HG03378 (cell line): ENCODE measurements around the gene ABCC1.
"Not testable (repeated sequence)": the region's sequence is repeated elsewhere in the genome, so short reads cannot be mapped to it uniquely, and the experiment has no call there.

Experiments
- ATAC-seq: cut with Tn5 transposase; IDR thresholded peaks from one replicate; pipeline ENCODE4 v1.9.1; 2021; ENCODE audit warnings: mild to moderate bottlenecking, moderate library complexity; ENCODE audit not compliant: unreplicated experiment

Gene ABCC1

DNA sequence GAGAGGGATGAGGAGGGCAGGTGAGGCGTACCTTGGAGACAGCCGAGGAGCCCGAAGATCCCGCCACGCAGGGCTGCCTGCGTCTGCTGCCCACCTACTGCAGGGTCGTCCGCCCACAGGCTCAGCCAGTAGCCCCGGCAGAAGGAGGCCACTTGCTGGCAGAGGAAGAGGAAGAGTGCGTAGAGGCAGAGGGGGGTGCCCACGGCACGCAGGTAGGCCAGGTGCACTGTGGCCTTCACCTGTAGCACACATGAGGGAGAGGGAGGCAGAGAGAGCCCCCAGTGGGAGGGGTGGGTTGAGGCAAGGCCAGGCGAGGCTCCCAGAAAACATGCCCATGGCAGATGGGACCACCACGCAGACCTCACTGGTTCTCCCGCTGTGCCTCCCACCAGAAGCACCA is 220.2 kb downstream of the ABCC1 start:
- no peak for ATAC-seq

DNA sequence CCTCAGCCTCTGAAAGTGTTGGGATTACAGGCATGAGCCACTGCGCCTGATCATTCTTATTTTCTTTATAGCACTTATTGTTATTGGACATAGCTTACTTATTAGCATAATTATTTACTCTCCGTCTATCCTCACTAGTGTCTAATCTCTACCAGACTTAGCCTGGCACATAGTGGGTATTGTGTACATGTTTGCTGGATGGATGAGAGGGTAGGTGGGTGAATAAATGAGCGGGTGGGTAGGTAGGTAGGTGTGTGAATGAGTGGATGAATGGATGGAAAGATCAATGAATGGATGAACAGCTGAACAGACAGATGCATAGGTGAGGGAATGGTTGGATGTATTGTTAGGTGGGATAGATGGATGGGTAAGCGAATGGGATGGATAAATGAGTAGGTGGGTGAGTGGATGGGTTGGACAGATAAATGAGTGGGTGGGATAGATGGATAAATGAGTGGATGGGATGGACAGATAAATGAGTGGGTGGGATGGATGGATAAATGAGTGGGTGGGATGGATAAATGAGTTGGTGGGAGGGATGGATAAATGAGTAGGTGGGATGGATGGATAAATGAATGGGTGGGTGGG is 222.0 kb downstream of the ABCC1 start:
- no peak for ATAC-seq

- ATAC-seq = no peak
Measured at GRCh38 chr16:16172991-16173390, 223.6 kb downstream of the ABCC1 start.

GRCh38 chr16:16175296-16175695 is 225.9 kb downstream of the ABCC1 start:
- no peak for ATAC-seq

- ATAC-seq = no peak
Measured at GRCh38 chr16:16176328-16176727, 226.9 kb downstream of the ABCC1 start.

GRCh38 chr16:16178455-16179162 is 229.2 kb downstream of the ABCC1 start:
- no peak for ATAC-seq

DNA sequence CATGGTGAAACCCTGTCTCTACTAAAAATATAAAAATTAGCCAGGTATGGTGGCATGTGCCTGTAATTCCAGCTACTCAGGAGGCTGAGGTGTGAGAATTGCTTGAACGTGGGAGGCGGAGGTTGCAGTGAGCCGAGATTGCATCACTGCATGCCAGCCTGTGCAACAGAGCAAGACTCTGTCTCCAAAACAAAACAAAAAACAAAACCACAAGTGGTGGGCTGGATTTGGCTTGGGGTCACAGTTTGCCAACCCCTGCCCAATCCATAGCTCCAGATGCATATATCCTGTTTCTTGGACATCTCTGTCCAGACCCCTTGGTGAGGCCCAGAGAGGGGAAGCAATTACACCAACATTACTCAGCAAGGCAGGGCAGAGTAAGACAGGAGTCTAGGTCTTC is 232.3 kb downstream of the ABCC1 start:
- ATAC-seq = not testable (repeated sequence)

DNA sequence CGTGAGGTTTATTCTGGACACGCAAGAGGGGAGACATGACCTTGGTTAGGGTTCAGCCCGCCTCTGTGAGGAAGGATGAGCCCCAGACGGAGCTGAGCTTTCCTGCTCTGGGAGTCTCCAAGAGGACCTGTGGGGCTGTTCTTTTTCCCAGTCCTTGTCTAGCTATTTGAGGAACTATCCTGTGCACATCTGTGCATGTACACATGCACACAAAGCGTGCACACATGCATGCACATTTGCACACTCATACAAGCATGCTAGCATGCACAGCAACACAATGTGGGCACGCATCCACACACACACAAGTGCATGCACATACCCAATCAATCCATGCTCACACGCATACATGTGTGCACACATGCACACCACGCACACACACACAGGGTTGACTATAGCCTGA is 233.5 kb downstream of the ABCC1 start:
- no peak for ATAC-seq

GRCh38 chr16:16183562-16183961 is 234.1 kb downstream of the ABCC1 start:
- no peak for ATAC-seq

DNA sequence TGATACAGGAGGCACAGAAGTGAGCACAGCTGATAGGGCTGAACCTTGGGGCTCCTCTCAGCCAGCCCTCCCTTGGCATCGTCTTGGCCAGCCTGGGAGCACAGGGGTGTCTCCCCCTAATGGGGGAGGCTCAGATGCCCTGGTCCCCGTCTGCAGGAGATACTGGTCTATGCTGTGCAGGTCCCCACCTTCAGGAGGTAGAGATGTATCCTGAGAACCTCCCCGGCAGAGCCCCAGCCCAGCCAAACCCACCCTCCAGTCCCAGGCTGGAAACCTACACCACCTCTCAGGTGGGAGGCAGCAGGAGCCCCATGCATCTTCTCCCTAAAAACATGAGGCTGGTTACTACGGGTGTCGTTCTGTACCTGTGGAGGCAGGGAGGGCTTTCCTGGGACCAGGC is 235.2 kb downstream of the ABCC1 start:
- no peak for ATAC-seq

DNA sequence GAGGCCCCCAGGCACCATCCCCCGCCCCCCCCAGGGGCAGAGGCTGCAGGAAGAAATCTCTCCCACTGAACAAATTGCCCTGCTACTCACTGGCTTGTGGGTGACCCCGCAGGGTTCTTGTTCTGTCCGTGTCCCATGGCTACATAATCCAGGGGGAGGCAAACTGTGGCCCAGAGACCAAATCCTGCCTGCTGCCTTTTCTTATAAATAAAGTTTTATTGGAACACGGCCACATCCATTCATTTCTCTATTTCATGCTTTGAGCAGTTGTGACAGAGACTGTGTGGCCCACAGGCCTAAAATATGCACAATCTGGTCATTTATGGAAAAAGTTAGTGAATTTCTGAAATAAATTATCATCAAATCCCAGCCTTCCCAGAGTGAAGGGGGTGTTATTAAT is 235.7 kb downstream of the ABCC1 start:
- ATAC-seq = no peak

DNA sequence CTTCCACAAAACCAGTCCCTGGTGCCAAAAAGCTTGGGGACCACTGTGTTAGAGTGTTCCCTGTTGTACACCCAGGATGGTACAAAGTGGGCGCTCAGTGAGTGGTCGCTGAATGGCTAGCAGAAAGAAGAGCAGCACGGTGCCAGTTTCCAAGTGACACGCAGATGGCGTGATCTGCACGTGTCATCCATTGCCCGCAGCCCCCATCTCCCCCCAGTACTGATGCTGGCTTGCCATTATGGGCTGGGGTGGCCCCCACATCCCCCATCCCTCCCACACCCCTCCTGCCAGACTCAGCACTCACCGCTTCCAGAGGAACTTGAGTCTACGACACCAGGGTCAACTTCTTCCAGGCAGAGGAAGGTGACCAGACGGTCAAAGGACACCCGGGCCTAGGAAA is 237.4 kb downstream of the ABCC1 start:
- ATAC-seq = no peak

DNA sequence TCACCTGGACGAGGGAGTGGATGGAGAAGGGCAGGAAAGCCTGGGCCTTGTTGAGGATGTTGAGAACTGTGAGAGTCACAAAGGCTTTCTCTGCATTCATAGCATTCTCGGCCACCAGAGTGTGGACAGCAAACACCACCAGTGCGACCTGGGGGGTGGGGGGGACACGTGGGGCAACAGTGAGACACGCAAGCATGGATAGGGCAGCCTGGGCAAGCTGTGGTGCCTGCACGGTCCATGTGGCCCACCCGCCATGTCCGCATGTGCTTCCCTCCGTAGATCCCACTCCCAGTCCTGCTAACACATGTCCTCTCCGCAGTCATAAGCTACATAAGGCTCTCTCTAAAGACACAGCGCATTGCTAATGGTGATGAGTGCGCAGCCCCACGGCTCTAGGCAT is 239.4 kb downstream of the ABCC1 start:
- no peak for ATAC-seq

DNA sequence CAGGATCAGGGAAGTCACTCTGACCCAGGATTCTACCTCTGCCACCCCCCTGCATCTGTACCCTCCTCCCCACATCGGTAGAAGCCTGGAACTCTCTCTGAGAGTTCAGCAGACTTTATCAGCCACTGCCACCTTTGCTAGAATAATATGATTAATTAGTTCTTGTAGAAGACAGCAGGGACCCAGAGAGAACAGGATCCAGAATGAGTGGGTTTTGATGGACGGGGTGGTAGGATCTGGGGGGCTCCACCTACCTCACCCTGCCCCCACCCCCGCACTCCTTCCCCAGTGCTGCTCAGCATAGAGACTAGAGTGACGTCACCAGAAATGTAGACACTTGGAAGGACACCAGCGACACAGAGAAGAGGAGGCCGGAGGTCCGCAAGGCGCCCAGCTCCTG is 240.4 kb downstream of the ABCC1 start:
- no peak for ATAC-seq

DNA sequence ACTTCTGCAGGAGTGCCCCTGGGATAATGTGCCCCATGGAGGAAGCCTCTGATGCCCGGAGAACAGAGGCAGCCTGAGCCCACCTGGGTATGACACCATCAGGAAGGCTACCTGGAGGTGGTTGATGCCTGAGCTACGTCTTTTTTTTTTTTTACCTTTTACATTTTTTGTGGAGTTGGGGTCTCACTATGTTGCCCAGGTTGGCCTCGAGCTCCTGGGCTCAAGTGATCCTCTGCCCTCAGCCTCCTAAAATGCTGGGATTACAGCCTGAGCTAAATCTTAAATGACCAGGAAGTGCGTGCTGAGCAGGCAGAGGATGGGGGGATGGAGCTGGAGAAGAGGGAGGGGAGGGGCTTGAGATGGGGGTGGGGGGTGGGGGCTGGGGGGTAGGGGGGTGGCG is 241.1 kb downstream of the ABCC1 start:
- ATAC-seq = no peak

DNA sequence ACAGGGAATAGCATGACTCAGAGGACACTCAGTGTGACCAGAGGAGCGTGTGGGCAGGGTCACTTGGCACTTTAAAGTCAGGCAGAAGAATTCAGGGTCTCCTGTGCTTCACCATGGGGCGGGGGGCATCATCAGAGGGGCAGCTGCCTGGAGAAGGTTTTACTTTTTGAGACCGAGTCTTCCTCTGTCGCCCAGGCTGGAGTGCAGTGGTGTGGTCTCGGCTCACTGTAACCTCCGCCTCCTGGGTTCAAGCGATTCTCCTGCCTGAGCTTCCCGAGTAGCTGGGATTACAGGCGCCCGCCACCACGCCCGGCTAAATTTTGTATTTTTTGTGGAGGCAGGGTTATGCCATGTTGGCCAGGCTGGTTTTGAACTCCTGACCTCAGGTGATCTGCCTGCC is 241.6 kb downstream of the ABCC1 start:
- ATAC-seq = not testable (repeated sequence)

GRCh38 chr16:16191493-16192167 is 242.2 kb downstream of the ABCC1 start:
- ATAC-seq = no peak
